ENCODE data around the gene PRR30.

GRCh38 chr2:27123302-27124150 is 15.7 kb downstream of the PRR30 start, which contains the start of gene ABHD1:
- TF ChIP-seq, protein P1, sequence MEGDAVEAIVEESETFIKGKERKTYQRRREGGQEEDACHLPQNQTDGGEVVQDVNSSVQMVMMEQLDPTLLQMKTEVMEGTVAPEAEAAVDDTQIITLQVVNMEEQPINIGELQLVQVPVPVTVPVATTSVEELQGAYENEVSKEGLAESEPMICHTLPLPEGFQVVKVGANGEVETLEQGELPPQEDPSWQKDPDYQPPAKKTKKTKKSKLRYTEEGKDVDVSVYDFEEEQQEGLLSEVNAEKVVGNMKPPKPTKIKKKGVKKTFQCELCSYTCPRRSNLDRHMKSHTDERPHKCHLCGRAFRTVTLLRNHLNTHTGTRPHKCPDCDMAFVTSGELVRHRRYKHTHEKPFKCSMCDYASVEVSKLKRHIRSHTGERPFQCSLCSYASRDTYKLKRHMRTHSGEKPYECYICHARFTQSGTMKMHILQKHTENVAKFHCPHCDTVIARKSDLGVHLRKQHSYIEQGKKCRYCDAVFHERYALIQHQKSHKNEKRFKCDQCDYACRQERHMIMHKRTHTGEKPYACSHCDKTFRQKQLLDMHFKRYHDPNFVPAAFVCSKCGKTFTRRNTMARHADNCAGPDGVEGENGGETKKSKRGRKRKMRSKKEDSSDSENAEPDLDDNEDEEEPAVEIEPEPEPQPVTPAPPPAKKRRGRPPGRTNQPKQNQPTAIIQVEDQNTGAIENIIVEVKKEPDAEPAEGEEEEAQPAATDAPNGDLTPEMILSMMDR (IDR thresholded peaks at IDR 0.05), result no peak
- TF ChIP-seq POLR2AphosphoS5 (IDR thresholded peaks at IDR 0.05), result no peak
